Effector memory CD8-positive, alpha-beta T cell (primary cell): ENCODE data around the gene CACNA2D3.

Experiments
- ATAC-seq: fragments of 150-1000 bp; cut with Tn5 transposase; replicated peaks from 2 replicates; pipeline ENCODE4 v1.10.0; 2021; ENCODE audit warnings: mild to moderate bottlenecking, moderate library complexity
- DNase-seq, 3 experiments: peaks; one replicate each; pipeline ENCODE4 v3.0.0; 2021
- H3K27ac Mint-ChIP-seq, 2 donors: one replicate each; pipeline ENCODE4 v1.8.0; 2022; ENCODE audit warnings: mild to moderate bottlenecking in 2 of 2, mixed read lengths in 2 of 2, moderate library complexity in 2 of 2
- H3K27me3 Mint-ChIP-seq, 2 donors: one replicate each; pipeline ENCODE4 v1.8.0; 2022; ENCODE audit warnings: mixed read lengths in 2 of 2
- H3K36me3 Mint-ChIP-seq: one replicate; pipeline ENCODE4 v1.8.0; 2022; ENCODE audit warnings: mild to moderate bottlenecking, moderate library complexity, mixed read lengths; ENCODE audit not compliant: insufficient read depth
- H3K4me1 Mint-ChIP-seq, 2 donors: one replicate each; pipeline ENCODE4 v1.8.0; 2022; ENCODE audit warnings: low read depth in 2 of 2, mixed read lengths in 2 of 2
- H3K4me3 Mint-ChIP-seq, 2 donors: one replicate each; pipeline ENCODE4 v1.8.0; 2022; ENCODE audit warnings: mild to moderate bottlenecking in 2 of 2, mixed read lengths in 2 of 2, moderate library complexity in 2 of 2
- H3K9me3 Mint-ChIP-seq, 2 donors: one replicate each; pipeline ENCODE4 v1.8.0; 2022; ENCODE audit warnings: mixed read lengths in 2 of 2

CACNA2D3 gene

DNA sequence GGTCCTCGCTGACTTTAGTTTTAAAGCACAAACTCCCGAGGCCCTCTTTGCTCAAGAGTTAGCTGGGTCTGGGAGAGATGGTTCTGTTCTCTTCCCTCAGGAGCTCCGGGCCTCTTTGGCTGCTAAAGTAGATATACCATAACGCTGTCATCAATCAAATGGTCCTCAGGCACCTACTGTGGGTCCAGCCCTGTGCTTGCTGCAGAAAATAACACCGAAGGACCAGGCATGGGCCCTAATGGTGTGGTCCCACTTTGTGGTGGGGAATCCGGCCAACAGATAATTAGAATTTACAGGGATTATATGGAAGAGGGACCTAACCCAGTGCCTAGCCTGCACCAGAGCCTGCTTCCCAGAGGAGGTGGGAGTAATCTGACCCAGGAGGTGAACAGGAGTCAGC lies 458.1 kb downstream of the CACNA2D3 start:
- no peak overlapping the region for H3K27ac Mint-ChIP-seq
- DNase-seq (no peak), ATAC-seq (no peak)
- no peaks in the 10 kb centered on the region for H3K27me3 Mint-ChIP-seq
- H3K36me3 Mint-ChIP-seq, result no peaks in the 10 kb centered on the region
- H3K9me3 Mint-ChIP-seq, result peaks cover 5 to 8% of the 10 kb centered on the region in 2 donors
- H3K4me1 Mint-ChIP-seq, result no peaks in the 10 kb centered on the region
- H3K4me3 Mint-ChIP-seq, result no peak overlapping the region

DNA sequence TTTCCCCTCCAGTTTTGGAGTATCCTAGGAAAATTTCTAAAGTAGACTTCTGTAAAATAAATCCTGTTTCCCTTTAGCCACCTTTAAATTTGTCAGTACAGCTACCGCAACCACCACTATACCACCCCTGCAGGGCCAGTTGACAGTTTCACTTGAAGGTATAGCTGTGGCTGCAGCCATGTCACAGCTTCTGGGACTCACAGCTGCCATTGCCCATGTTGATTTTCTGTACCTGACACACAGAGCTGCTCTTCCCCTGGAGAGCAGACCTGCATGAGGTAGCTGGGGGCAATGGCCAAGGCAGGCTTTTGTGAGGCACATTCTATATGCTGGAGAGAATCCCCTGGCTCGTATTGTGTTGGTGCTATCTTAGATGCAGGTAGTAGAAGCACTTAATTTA lies 460.1 kb downstream of the CACNA2D3 start:
- Mint-ChIP-seq H3K4me3 (no peak overlapping the region), H3K27ac (no peak overlapping the region), H3K4me1 (no peaks in the 10 kb centered on the region), H3K36me3 (no peaks in the 10 kb centered on the region), H3K27me3 (no peaks in the 10 kb centered on the region), H3K9me3 (peaks cover 3 to 8% of the 10 kb centered on the region in 2 donors)
- no peak for DNase-seq
- no peak for ATAC-seq

DNA sequence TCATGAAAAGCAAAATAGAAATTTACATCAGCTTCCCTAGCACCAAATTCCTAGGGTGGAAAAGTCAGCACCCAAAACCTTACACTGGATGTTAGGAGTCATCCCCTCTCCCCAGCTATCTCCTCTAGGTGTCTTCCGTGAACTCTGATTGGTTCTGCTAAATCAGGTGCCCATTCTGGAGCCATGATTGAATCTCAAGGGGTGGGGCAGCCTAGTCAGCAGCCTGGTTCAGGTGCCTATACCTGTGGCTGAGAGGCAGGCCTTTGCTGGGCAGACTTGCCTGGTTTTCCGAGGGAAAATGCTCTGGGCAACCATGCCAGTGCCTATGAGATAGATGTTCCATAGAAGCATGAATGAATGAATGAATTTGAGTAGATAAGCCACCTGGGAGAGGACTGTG lies 468.8 kb downstream of the CACNA2D3 start:
- Mint-ChIP-seq H3K27me3 (no peaks in the 10 kb centered on the region), H3K9me3 (peaks cover 0 to under 1% of the 10 kb centered on the region in 2 donors), H3K4me3 (no peak overlapping the region), H3K27ac (no peak overlapping the region), H3K36me3 (no peaks in the 10 kb centered on the region), H3K4me1 (no peaks in the 10 kb centered on the region)
- DNase-seq, result no peak
- ATAC-seq, result no peak

DNA sequence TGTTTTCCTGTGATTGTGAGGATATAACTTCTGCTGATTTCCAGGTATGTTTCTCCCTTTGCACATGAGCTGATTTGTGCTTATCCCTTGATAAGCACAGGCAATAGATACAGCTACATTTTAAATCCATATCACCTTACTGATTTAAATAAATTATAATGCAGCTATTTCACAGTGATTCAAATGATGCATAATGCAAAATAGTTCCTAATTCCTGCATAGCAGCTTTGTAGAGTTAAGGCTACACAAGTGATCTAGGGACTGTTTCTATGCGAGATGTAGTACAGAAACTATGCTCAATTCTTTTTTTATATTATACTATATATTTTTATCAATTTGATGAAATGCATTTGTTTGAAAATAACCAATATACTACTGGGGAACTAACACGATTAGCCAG lies 471.3 kb downstream of the CACNA2D3 start:
- Mint-ChIP-seq H3K9me3 (peaks cover 2 to 15% of the 10 kb centered on the region in 2 donors), H3K4me1 (no peaks in the 10 kb centered on the region), H3K27me3 (no peaks in the 10 kb centered on the region), H3K27ac (no peak overlapping the region), H3K4me3 (no peak overlapping the region), H3K36me3 (no peaks in the 10 kb centered on the region)
- ATAC-seq, result no peak
- DNase-seq, result no peak

DNA sequence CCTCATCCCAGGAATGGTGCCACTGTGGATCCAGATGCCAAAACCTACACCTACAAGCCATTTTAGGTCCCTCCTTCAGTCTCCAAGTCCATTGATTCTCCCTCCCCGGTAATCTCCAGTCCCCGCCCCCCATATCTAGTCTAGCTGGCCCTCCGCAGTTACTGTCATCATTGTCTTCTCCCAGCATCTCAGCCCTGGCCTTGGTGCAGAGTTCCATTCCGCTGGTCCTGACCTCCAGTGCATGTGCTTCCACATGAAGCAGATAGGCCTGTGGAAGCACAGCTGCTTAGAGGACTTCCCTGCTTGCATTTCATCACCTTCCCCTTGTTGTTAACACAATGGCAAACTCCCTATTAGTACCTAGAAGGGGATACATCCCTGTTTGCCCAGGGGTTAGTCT lies 473.7 kb downstream of the CACNA2D3 start:
- ATAC-seq (no peak), DNase-seq (no peak)
- Mint-ChIP-seq H3K4me3 (no peak overlapping the region), H3K27ac (no peak overlapping the region), H3K27me3 (no peaks in the 10 kb centered on the region), H3K4me1 (no peaks in the 10 kb centered on the region), H3K36me3 (no peaks in the 10 kb centered on the region), H3K9me3 (peaks cover 2 to 15% of the 10 kb centered on the region in 2 donors)

DNA sequence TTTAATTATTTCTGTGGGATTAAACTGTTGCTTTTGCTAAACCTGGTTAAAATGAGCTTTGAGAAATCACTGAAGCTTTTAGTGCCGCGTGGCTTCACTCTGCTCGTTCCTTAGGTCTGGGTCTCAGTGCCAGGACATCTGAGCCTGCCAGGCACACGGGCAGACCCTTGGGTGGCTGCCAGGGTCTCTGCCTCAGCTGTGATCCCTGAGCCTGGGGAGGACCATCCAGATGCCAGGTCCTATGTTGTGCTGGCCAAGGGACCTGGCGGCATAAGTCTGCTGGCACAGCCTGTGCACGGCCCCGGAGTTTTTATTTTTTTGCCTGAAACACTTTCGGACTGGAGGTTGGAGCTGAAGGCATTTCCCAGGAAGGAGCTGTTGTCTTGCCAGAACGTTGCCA lies 477.4 kb downstream of the CACNA2D3 start:
- no peak for ATAC-seq
- Mint-ChIP-seq H3K36me3 (no peaks in the 10 kb centered on the region), H3K4me3 (no peak overlapping the region), H3K27ac (no peak overlapping the region), H3K4me1 (no peaks in the 10 kb centered on the region), H3K27me3 (no peaks in the 10 kb centered on the region), H3K9me3 (peaks cover 2 to 15% of the 10 kb centered on the region in 2 donors)
- DNase-seq, result no peak

DNA sequence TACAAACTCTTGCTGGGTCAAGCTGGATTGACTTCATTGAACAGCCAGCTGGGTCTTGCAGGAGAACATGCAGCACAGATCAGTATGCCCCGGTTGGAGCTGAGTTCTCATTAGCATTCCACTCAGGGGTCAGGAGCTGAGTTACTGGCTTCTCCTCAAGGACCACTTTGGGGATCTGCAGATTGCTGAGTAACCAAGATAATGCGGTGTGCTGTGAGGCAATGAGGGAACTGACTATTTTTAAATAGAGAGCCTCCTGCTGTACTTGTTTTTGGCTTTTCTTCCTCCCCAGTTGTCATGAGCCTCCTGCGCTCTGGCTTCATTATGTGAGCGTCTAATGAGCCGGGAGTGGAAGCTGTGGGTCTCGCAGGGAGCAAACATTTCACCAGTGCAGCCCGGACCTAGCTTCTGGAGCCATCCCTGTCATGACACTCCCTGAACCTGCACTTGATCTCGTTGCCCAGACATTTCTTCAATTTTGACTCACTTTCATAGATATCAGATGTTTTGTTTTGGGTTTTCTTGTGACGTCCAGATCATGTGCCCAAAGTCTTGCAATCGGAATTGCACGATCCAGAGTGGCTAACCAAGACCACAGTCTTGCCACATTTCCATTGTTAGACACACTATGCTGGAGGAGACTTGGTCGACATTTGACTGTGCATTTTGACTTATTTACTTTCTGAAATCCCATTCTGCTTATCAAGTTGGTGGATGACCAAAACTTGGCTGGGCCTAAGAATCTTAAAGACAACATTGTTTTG lies 478.3 kb downstream of the CACNA2D3 start:
- DNase-seq (no peak), ATAC-seq (no peak)
- Mint-ChIP-seq H3K4me1 (no peaks in the 10 kb centered on the region), H3K4me3 (no peak overlapping the region), H3K36me3 (no peaks in the 10 kb centered on the region), H3K27me3 (no peaks in the 10 kb centered on the region), H3K27ac (no peak overlapping the region), H3K9me3 (peaks cover 4 to 15% of the 10 kb centered on the region in 2 donors)

DNA sequence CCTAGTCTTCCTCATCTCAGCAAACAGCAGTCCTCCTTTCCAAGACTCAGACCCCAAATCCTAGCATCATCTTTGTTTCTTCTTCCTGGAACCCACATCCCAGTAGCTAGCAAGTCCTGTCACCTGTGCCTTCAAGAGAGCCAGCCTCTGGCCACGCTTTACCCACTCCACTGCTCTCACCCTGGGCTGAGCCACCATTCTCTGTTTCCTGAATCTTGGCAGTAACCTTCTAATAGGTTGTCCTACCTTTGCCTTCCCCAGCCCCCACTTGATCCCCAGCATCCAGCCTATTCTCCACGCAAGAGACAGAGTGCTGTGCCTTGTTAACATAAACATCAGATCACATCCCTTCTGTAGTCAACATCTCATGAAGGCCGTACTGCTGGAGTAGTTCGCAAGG lies 482.1 kb downstream of the CACNA2D3 start:
- peaks cover 3 to 17% of the 10 kb centered on the region in 2 donors for H3K9me3 Mint-ChIP-seq
- DNase-seq, result no peak
- H3K36me3 Mint-ChIP-seq, result no peaks in the 10 kb centered on the region
- no peak overlapping the region for H3K4me3 Mint-ChIP-seq
- ATAC-seq, result no peak
- no peaks in the 10 kb centered on the region for H3K4me1 Mint-ChIP-seq
- H3K27ac Mint-ChIP-seq, result no peak overlapping the region
- H3K27me3 Mint-ChIP-seq, result no peaks in the 10 kb centered on the region

DNA sequence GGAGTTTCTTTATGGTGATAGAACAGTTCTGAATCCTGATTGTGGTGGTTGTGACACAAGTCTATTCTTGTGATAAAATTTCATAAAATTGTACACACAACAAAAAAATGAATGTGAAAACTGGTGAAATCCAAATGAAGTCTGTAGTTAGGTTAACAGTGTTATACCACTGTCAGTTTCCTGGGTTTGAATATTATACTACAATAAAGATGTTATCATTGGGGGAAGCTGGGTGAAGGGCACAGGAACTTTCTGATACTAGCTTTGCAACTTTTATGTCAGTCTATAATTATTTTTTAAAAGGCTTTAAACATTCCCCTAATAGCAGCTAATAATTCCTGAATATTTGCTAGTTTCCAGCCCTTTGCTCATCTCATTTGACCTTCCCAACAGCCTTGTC lies 485.7 kb downstream of the CACNA2D3 start:
- no peak overlapping the region for H3K27ac Mint-ChIP-seq
- H3K9me3 Mint-ChIP-seq, result peaks cover 5 to 29% of the 10 kb centered on the region in 2 donors
- H3K36me3 Mint-ChIP-seq, result no peaks in the 10 kb centered on the region
- no peak overlapping the region for H3K4me3 Mint-ChIP-seq
- no peaks in the 10 kb centered on the region for H3K4me1 Mint-ChIP-seq
- ATAC-seq, result no peak
- no peak for DNase-seq
- H3K27me3 Mint-ChIP-seq, result no peaks in the 10 kb centered on the region

DNA sequence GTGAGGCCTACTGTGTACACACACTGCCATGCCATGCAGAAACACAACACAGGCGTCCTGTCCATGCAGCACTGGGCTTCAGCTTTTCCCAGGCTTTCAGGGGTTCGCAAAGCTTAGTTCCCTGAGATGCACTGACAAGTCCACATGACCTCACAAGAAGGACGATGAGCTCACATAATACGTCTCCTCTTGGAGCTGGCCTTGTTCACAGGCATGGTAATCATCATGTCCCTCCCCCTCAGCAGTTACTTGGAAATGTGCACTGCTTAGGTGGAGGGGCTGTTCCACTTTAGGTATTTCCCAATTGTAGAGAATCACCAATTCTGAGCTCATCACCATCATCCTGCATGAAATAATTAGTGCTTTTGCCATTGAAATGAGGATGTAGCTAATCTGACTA lies 496.7 kb downstream of the CACNA2D3 start:
- Mint-ChIP-seq H3K36me3 (no peaks in the 10 kb centered on the region), H3K27me3 (no peaks in the 10 kb centered on the region), H3K4me3 (no peak overlapping the region), H3K9me3 (peaks cover 0 to 3% of the 10 kb centered on the region in 2 donors), H3K4me1 (no peaks in the 10 kb centered on the region), H3K27ac (no peak overlapping the region)
- DNase-seq (no peak), ATAC-seq (no peak)

DNA sequence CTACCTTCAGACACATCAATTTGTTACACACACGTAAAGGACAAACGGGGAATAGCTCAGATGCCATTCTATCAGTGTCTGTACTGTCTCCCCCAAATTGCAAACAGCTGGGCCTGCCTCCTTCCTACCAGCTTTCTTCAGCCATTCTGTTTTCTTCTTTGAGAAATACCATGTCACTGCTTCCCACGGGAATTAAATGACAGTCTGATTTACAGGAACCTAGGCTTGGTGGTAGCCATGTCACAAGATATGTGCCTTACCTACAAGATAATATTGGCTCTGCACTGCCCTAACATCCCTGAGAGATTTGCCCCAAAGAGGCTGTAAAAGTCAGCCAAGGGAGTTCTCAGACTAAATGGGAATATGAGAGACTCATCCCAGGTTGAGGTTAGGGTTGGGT lies 497.2 kb downstream of the CACNA2D3 start:
- Mint-ChIP-seq H3K4me1 (no peaks in the 10 kb centered on the region), H3K27me3 (no peaks in the 10 kb centered on the region), H3K36me3 (no peaks in the 10 kb centered on the region), H3K4me3 (no peak overlapping the region), H3K27ac (no peak overlapping the region), H3K9me3 (peaks cover 0 to 3% of the 10 kb centered on the region in 2 donors)
- ATAC-seq (no peak), DNase-seq (no peak)

DNA sequence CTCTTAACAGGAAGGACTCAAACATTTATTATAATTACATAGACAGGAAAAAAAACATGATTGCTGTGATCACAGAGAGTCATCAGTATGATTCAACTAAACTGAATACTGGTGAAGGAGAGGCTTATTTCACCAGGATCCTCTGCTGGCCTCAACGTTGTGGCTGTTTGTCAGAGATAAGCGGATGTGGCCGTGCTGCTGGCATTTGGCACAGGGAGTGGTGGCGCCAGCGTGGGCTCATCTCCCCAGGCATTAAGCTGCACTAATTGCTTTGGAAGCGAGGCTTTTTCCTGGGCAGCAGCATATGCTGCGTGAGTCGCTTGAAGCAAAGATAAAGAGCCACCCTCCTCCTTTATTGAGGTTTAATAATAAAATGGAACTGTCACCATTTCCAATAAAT lies 498.8 kb downstream of the CACNA2D3 start:
- Mint-ChIP-seq H3K4me3 (no peak overlapping the region), H3K27me3 (no peaks in the 10 kb centered on the region), H3K4me1 (no peaks in the 10 kb centered on the region), H3K27ac (no peak overlapping the region), H3K9me3 (peaks cover 0 to 3% of the 10 kb centered on the region in 2 donors), H3K36me3 (no peaks in the 10 kb centered on the region)
- ATAC-seq (no peak), DNase-seq (no peak)

DNA sequence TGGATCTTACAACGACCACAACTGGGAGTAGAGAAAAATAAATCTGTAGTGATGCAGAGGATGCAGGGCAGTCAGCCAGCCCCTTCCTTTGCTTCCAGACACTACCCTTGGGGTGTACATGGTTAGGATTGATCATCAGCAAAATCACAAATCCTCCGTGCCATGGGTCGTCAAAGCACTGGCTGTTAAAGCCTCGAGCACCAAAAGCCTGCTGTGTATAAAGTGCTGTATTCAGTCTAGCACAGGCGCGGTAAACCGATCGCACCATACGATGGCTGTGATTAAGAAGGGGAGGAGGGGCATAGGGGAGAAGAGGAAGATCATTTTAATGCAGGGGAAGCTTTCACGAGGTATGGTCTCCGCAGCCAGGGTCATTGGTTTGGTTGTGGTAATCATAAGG lies 500.3 kb downstream of the CACNA2D3 start:
- H3K36me3 Mint-ChIP-seq, result no peaks in the 10 kb centered on the region
- ATAC-seq (no peak), DNase-seq (no peak)
- no peaks in the 10 kb centered on the region for H3K4me1 Mint-ChIP-seq
- peaks cover 3 to 7% of the 10 kb centered on the region in 2 donors for H3K9me3 Mint-ChIP-seq
- no peak overlapping the region for H3K27ac Mint-ChIP-seq
- H3K27me3 Mint-ChIP-seq, result no peaks in the 10 kb centered on the region
- no peak overlapping the region for H3K4me3 Mint-ChIP-seq

DNA sequence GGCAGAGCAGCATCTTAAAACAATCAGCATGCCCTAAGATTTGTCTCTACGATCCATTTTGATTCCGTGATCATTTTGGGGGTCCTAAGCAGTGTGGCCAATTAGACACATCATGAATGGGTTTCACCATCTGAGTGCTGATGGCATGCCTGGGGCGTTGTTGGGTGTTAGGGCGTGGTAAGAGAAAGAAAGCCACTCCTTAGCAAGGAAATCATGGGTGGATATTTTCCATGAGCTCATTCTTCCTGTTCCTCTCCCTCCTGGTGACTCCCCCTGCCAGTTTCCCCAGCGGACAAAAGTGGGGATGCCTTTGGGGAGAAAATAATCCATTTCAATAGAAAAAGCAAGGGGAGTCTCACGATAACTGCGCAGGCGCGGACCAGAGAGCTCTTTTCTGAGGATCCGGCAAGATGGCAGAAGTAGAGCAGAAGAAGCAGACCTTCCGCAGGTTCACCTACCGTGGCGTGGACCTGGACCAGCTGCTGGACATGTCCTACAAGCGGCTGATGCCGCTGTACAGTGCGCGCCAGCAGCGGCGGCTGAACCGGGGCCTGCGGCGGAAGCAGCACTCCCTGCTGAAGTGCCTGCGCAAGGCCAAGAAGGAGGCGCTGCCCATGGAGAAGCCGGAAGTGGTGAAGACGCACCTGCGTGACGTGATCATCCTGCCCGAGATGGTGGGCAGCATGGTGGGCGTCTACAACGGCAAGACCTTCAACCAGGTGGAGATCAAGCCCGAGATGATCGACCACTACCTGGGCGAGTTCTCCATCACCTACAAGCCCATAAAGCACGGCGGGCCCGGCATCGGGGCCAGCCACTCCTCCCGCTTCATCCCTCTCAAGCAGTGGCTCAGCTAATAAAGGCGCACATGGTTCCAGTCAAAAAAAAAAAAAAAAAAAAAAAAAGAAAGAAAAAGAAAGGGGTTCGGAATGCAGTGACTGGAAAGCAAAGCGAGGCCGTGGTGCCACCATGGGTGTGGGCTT lies 503.7 kb downstream of the CACNA2D3 start:
- Mint-ChIP-seq H3K27me3 (no peaks in the 10 kb centered on the region), H3K4me1 (no peaks in the 10 kb centered on the region), H3K36me3 (no peaks in the 10 kb centered on the region), H3K9me3 (peaks cover 10 to 12% of the 10 kb centered on the region in 2 donors), H3K27ac (no peak overlapping the region), H3K4me3 (no peak overlapping the region)
- DNase-seq (no peak), ATAC-seq (no peak)
